GM08714 (cell line): ENCODE data around the gene SYTL2.

Source experiments
- H3K4me3 ChIP-seq: fragments of 200-500 bp; sonication (Bioruptor generic); 2 replicates; pipeline ENCODE4 v1.5.1; 2014; ENCODE audit warnings: mild to moderate bottlenecking, low read length, inconsistent platforms
- ZNF274 ChIP-seq: IDR thresholded peaks from 2 replicates; pipeline ENCODE4 v1.6.1; 2012; ENCODE audit warnings: mild to moderate bottlenecking, low read depth, low read length

SYTL2 gene

DNA sequence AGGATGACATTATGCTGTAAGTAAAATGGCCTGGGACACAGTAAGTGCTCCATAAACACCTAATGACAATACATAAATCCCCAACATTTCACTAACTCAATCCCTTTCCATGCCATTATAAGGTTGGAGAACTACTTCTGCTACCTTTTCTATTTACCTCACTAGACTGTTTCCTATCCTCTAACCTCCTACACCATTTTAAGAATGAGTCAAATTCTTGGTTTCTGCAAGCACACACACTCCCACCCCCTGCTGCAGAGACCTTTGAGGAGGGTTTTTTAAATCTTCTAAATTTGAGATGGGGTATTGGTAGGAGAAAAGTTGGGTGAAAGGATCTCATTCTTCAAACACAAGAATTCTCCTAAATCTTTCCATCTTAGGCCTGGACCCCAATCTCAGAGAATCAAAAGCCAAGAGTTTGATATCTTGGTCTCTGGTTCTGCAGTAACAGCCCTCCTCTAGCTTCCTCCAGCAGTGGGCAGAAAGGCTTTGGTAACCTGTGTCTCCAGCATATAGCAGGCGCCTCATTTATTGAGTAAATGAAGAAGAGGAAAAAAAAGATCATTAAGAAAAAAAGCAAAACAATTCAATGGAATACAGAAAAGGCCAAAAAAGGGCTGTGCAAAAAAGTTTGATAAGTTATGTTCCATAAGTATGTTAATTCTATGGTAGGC lies 42.3 kb downstream of the SYTL2 start:
- H3K4me3 ChIP-seq: no peak overlapping the region
- no peak for TF ChIP-seq ZNF274

DNA sequence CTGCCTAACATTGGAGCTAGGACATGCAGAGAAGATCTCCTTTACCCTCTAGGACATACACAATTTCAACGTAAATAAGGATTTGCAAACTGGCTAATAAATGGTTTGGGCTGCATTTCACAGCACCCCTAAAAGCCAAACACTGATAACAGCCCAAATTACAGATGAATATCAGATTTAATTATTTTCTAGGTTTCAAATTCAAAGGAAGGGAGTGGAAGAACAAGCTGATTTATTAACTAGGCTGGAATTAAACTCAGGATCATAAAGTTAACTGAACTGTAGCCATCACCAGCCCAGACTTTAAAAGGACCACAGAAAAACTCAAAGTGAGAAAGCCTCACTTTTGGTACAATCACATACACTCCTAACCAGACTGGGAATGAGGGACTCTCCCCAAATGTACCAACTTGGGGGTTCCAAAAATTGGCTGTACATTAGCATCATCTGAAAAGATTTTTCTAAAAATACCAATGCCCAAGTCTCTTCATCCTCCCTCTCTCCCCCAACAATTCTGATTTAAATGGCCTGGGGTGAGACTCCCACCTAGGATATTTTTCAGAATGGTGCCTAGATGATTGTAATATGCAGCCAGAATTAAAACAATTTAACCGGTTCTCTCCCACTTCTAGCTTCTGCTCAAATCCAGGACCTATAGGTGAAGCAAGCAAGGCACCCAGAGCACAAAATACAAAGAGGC lies 43.5 kb downstream of the SYTL2 start:
- TF ChIP-seq ZNF274: no peak
- H3K4me3 ChIP-seq: no peak overlapping the region

DNA sequence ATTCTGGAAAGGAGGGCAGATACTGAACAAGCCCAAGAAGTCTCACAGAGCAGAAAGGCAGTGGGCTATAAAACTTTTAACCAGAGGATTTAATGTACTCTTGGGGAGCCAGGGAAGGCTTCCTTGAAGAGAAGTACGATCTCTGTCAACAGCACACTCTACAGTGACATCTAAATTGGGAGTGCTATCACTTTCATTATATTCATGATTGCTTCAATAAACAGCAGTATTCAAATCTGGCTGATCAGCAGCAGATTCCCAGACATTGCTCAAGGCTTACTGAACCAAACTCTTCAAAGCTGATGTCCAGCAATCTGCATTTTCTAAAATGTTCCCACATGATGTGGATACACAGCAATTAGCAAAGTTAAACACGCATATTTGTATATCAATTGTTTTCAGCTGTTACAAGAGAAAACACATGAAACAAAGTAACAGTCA lies 44.2 kb downstream of the SYTL2 start:
- no peak overlapping the region for H3K4me3 ChIP-seq
- no peak for TF ChIP-seq ZNF274

DNA sequence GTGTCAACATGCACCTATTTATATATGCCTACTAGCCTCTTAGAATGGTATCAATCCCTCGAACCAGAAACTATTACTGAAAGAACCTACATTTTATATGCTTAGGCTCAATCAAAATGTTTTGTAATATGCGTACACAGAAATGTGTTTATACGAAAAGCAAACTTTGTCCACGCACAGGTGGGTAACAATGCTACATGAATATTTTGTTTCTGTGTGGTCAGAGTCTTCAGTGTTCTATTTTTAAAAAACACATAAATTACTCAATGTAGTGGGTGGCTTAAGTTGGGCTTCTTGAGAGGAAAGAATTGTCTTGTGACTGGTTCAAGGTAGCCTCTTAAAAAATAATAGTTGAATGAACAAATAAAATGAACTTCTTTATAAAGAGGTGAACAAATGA lies 46.1 kb downstream of the SYTL2 start:
- TF ChIP-seq ZNF274: no peak
- H3K4me3 ChIP-seq: no peak overlapping the region

DNA sequence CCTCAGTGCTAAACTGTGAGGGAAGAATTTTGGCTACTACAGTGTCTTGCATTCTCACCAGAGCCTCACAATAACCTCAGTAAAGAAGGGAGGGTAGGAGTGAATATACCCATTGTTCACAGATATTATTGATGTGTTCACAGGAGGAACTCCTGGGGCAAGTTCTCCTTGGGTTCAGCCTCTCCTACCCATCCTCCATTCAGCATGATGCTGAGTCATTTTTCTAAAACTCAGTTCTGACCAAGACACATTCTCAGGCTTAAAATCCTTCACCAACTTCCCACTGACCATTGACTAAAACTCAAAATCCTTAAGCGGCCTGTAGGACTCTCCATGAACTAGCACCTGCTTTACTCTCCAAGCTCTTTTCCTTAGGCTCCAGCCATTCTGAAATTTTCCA lies 48.7 kb downstream of the SYTL2 start:
- no peak for TF ChIP-seq ZNF274
- H3K4me3 ChIP-seq: no peak overlapping the region

DNA sequence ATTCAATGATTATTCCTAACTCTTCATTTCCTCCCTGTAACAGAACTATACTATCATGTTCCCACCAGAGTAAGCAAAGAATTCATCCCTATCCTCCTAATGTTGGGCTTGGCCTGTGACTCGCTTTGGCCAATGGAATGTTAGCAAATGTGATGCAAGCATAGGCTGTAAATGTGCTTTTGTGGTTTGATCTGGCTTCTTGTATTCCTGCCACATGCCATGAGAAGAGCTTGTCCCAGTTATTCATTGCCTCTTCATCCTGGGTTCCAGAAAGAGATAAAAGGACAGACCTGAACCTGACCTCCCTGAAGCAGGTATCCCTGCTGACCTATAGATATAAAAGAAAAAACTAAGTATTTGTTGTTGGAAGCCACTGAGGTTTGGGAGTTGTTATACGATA lies 51.0 kb downstream of the SYTL2 start:
- H3K4me3 ChIP-seq: no peak overlapping the region
- no peak for TF ChIP-seq ZNF274

DNA sequence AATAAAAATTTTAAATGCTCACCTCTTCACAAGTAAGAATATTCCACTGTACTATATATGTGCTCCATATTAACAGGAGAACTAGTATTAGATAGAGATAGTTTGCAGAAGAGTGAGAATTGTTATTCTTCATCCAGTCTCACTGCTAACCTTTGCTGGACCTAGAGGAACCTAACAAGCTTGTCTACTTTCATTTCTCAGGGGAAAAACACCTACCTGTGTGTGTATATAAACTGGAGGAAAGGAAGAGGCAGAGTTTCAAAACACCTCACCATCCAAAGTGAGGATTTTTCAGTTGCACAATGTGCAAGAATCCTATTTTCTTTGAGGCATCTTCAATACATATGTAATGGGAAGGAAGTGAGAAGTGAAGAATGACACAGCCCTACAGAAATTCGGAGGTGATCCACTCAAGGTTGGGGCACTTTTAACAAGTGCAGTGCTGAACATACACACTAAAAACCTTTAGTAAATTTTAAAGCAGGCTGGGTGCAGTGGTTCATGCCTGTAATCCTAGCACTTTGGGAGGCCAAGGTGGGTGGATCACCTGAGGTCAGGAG lies 52.4 kb downstream of the SYTL2 start:
- no peak overlapping the region for H3K4me3 ChIP-seq
- TF ChIP-seq ZNF274: no peak

DNA sequence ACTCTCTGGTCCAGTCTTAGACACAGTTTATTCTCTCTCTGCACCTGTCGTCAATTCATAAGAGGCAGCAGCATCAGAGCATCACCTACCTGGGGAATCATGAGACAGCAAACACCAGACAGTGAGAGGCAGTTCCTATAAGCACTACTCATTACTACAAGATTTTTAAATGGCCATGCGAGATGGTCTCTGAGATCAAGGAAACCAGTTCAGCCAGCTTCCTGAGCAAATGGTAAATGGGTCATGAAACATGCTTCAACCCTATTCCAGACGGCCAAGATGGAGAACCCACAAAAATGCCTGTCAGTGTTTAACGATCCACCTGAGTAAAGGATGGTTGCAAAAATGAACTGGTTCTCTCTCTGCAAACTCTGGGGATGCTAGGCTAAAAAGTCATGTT lies 52.9 kb downstream of the SYTL2 start:
- no peak for TF ChIP-seq ZNF274
- H3K4me3 ChIP-seq: no peak overlapping the region

DNA sequence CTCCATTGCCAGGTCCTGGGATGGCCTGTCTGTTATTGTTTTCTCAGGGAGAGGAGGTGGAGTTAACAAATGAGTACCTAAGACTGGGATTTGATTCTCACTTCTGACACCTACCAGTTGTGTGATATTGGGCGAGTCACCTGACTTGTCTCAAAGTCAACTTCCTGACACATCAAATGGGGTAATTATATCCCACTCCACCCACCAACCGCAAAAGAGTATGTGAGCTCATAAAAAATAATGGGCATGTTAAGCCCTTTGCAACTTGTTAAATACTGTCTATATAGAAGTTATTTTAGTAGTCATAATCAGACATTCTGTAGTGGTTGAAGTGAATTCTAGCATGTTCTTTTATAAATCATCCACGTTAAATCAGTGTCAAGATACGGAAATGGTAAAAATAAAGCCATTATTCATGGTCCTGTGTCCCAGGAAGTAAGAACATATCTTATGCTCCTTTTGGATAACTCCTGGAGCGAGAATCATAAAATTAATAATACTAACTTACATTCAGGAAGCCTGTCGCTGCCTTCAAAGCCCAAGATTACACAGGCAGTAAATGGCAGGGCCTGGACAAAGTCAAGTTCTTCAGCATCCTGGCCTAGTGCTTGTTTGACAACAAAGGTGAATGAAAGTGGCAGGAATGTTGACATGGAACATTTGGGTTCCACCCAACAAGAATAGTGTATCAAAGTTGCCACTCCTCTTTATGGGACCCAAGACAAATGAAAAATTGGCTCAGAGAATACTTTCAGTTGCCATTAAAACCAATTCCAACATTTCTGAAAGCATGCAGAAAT lies 54.3 kb downstream of the SYTL2 start:
- no peak overlapping the region for H3K4me3 ChIP-seq
- TF ChIP-seq ZNF274: no peak

DNA sequence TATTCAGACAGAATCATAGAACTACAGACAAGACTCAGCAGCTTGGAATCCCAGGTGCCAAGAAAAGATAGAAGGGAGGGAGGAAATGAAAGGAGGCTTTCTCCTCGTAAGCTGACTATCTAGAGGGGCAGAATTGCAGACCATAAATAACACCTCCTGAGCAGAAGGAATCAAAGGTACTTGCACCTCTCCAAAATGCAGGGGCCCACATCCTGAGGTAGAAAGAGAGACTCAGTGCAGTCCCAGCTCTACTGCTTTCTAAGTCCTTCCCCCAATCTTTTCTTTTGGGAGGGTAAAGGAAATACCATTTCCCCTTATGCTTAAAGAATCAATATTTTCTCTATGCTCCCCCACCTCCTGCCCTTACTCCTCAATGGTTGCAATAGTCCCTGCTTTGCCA lies 55.2 kb downstream of the SYTL2 start:
- TF ChIP-seq ZNF274: no peak
- no peak overlapping the region for H3K4me3 ChIP-seq

DNA sequence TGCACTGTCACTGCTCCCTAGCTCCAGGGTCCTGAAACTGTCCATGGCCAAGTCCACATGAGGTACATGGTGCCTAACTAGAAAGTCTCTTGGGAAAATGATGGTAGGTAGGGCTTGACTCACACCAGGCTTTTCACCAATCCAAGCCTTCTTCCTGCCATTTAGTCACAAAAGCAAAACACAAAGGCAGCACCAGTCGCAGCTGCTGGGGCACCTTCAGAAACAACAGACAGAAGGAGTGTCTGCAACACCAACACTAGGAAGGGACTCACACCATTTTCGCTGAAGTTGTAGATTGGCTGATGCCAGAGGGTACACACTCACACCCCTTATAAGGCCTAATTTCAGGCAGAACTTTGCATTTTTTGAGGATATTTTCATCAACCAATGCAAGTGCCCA lies 55.7 kb downstream of the SYTL2 start:
- TF ChIP-seq ZNF274: no peak
- H3K4me3 ChIP-seq: no peak overlapping the region

DNA sequence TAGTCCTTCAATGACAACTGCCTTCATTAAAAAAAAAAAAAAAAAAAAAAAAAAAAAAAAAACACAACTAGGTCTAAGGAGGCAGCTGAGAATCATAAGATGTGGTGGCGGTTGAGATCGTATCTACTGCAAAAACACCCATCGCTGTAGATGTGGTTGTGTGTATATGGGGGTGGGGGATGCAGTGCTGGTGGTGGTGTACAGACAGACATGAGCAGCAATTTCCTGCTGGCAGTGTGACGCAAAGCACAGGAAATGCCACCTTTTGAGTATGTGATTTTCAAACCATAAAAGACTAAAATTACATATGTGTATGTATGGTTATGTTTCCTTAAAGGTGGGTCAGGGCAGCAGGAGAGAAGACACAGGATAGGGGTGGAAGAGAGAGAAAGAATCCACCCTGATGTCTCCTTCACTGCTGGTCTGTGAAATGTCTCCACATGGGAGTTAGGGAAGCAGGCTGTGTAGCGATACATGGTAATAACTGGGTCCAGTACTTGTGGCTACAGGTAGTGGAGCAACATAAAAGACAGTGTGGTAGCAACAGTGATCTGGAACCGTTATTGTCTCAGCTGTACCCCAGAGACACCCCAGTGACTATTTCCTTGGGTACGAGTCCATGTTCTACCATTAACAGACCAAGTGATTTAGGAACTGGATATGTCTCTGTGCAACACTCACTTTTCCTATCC lies 57.9 kb downstream of the SYTL2 start:
- no peak for TF ChIP-seq ZNF274

DNA sequence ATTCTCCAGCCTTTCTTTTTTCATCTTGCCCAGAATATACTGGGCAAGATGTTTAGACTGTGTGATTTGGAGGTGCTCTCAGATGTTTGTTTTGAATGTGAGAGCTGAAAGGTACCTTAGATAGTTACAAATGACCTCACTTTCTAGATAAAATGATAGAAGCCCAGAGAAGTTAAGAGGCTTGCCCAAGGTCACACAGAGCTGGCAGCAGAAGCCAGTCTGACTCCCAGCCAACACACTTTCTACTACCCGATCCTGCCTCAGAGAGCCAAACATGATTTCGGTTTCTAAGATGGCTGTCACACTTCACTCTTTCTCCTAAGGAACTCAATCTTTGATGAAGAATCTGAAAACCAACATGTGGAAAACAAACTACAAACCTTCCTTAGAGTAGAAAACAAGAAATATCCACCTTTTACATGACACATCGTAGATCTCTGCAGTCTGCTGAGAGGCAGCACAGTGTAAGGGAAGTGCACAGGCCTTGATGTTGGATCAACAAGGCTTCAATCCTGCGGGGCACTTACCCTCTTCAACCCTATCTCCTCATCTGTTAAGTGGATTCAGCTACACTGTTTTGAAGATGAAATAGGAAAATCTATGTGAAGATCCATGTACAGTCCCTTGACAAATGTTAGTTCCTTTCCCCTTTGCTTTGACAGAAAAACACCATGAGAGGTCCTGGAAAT lies 58.6 kb downstream of the SYTL2 start:
- H3K4me3 ChIP-seq: no peak overlapping the region

More for the DNA sequence above, 57.9 kb downstream of the SYTL2 start:
- H3K4me3 ChIP-seq: no peak overlapping the region

DNA sequence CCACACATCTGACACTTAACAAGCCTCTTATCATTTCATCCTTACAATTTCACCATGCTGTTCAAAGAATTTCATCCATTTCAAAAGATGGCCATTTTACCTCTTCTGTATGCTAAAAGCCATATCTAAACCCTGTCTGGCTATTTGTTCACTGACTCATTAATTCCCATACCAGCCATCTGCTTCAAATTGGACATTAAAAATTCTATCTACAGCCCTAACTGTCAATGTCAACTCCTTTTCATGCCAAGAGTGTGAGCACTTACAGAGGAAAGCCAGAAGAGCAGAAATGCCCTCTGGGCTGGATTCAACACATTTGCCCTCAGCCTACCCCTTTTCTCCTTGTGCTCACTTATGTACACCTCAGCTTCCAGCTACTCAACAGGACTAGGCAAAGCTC lies 59.2 kb downstream of the SYTL2 start:
- H3K4me3 ChIP-seq: no peak overlapping the region
- no peak for TF ChIP-seq ZNF274

More for the DNA sequence above, 58.6 kb downstream of the SYTL2 start:
- TF ChIP-seq ZNF274: no peak
